GM18867 (cell line): ENCODE data around the gene TIMP3.

Source experiments
- ATAC-seq: cut with Tn5 transposase; IDR thresholded peaks from one replicate; pipeline ENCODE4 v1.9.1; 2021; ENCODE audit warnings: mild to moderate bottlenecking, moderate library complexity; ENCODE audit not compliant: unreplicated experiment

The TIMP3 gene

DNA sequence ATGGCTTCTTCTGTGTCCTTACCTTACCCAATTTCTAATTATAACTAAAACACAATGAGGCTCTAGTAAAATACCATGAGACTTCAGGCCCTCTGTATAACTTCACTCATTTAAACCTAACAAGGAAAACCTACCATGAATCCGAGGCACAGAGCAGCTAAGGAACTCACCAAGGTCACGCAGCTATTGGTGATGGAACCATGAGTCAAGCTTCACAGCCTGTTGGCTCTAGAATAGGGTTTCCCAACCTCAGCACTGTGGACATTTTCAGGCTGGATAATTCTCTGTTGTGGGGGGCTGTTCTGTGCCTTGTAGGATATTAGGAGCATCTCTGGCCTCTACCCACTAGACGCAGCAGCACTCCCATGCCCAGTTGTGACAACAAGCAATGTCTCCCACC, 75.7 kb downstream of the TIMP3 start:
- no peak for ATAC-seq

DNA sequence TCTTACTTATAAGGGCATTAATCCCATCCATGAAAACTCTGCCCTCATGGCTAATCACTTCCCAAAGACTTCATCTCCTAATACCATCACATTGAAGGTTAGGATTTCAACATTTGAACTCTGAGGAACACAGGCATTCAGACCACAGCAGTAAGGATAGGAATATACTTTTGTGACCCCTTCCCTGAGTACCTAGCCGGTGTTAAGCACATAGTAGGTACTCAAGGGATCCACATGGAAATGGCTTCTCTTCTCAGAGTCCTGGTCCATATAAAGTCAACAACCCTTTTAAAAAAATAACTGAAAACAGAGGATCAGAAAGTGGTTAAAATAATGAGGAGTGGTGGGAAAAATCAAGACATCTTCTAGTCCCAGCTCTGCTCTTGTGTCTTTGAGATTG, 78.0 kb downstream of the TIMP3 start:
- ATAC-seq, result no peak

DNA sequence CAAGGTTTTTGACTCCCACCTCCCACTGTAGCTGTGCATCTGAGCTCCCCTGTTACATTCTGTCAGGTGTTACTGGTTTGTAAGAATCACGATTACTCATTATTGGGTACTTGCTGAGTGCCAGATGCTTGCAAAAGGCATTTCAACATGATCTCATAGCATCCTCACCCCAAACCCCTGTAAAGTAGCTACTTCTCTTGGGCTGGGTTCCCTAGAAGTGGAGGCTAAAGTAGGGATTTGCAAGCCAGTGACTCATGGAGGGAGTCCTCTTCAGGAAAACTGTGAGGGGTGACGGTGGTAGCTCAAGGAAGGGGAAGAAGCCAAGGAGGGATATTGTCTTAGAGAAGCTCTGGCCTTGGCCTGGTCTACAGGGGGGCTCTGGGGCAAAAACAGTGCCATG, 78.6 kb downstream of the TIMP3 start:
- no peak for ATAC-seq

DNA sequence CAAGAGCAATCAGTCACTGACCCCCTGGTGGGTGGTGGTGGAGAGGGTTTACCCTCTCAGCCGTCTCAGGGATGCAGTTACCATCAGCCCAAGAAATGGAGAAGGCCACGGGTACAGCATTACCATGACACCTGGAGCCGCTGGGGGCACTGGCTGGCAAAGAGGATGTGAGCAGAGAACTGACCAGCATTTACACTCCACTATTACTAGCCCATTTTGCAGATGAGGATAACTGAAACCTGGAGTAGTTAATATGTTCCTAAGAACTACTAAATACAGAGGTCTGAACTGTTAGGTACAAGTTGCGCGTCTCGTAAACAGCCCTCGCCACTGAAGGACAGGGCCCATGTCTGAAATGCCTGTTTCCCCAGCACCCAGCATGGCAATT, 79.0 kb downstream of the TIMP3 start:
- ATAC-seq, result no peak

DNA sequence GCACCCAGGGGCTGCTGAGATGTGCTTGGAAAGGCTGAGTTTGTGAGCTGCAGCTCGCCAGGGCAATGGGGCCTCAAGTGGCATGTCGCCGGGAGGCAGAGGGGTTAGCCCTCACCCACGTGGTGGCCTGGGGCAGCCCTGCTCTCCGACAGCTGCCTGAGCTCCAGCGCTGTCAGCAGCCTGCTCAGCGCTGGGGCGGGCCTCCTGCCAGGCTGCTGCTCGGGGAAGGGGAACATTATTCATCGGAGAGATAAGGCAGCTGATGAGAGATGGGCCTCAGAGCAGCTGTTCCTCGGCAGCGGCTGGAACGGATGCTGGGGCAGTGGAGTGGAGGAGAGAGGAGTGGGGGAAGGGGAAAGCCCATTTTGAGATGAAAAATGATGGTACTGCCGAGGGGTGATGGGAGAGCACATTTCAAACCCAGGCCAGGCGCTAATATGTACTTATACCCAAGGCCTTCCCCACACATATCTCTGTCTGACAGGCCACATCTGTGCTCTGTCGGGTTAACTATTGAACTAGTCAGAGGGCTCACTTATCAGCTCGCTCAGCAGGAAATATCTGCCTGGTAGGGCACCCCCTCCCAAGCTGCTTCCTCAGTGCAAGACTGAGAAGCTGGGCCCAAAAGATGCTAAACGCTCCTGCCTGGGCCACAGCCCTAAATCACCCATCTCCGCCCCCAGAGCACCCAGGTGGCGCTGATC, 79.5 kb downstream of the TIMP3 start:
- ATAC-seq, result no peak

GRCh38 chr22:32882360-32882755, 80.9 kb downstream of the TIMP3 start:
- no peak for ATAC-seq

DNA sequence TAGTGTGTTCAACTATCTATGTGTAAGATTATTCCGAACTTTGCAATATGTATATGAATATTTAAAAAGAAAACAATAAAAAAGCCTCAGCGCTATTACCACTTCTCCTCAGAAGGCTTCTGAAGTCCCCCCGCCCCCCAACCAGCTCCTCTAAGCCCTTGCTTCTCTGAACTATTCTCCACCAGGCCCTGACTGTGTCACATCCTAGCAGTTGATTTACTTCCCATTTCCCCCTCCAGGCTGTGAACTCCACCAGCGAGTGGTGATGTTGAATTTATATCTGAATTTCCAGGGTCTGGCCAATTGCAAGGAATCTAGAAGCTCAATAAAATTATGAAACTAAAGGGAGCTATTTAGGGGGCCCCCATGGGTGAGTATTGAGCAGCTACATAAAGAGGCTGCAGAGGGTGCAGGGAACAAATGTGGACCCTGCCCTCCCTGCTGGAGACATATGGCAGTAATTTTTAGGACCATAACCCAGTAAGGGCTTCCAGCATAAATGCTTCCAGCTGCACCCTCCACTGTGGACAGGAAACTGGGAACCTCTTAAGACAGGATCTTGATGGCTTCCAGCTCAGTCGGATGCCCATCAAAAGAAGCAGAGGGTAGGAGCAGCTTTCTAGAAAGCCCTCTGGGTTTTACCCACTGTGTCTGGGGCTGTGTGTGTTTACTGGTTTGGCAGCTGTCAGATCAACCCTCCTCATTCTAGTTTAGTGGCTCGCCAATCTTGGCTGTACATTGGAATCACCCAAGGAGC, 81.4 kb downstream of the TIMP3 start:
- no peak for ATAC-seq

DNA sequence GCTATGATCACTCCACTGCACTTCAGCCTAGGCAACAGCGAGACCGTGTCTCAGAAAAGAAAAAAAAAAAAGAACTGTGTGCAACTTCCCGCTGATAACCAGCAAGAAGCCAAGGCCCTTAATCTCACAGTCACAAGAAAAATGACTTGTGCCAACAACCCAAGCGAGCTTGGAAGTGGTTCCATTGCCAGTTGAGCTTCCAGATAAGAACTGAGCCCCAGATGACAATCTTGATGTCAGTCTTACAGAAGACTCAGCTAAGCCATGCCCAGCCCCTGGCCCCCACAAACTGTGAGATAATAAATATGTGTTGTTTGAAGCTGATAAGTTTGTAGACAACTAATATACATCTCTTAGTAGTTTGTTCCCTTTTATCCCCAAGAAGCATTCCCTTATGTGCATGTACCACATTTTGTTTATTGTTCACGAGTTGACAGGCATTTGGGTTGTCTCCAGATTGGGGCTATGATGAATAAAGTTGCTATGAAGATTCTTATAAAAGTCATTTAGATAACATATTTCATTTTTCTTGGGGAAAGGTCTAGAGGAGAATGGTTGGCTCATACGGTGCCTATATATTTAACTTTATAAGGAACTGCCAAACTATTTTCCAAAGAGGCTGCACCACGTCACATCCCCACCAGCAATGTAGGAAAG, 85.9 kb downstream of the TIMP3 start:
- ATAC-seq, result no peak

- no peak for ATAC-seq
Measured at GRCh38 chr22:32888976-32889375, 87.5 kb downstream of the TIMP3 start.

DNA sequence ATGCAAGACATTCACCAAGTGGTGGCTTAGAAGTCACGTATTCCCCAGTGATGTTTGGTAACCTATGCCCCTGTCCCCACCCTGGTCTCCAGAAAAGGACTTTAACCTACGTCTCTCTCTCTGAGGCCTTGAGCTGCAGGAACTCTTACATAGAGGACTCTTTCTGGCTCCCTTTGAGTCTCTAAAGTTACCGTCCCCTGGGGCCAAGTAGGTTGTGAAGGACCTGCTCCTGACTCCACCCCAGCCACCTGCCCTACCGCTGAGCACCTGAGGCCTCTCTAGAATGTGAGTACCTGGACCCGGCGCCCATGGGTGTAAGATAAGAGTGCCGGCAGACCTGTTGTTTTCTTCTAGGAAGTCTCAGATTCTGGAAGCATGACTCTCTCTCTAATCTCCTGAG, 95.4 kb downstream of the TIMP3 start:
- no peak for ATAC-seq

DNA sequence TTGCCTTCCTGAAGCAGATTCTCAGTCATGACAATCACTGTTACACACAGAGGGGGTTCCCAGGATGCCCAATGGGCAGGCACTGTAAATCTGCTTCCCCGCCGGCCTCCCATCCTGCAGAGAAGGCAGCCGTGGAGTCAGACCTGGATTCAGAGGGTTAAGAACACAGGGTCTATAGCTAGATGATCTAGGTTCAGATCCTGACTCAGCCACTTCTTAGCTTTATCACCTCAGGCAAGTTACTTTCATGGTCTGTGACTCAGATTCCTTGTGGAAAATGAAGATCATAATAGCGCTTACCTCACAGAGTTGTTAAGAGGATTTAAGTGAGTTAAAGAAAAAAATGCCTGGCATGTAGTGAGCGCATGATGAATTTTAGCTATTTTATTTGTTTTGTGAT, 95.9 kb downstream of the TIMP3 start:
- ATAC-seq, result no peak

DNA sequence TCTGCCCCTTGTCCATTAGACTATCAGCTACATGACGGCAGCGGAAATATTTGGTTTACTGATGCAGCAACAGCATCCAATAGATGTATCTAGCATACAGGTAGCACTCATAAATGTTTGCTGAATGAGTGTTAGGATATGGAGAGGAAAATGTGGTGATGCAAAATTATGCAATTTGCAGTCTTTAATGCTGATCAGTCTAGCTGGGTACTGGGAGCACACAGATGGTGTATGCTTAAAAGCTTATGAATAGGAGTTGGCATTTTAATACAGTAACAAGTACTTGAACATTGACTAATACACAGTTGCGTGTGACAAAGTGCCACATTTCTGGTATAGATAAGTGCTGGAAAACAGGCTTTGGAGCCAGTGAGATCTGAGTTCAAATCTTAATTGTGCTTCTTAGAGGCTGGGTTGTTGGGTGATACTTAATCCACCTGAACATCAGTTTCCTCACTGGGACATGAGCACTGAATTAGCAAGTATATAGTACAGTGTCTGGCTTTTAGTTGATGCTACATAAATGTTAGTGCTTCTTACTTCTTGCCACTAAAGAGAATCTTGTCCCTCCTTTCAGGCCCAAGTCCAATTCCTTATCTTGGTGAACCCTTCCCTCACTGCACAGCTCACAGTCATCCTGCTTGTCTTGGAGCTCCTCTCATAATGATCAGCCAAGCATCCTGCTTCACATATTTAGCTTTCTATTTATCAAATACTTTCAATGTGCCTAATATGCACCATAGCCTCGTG, 99.6 kb downstream of the TIMP3 start:
- ATAC-seq, result no peak

DNA sequence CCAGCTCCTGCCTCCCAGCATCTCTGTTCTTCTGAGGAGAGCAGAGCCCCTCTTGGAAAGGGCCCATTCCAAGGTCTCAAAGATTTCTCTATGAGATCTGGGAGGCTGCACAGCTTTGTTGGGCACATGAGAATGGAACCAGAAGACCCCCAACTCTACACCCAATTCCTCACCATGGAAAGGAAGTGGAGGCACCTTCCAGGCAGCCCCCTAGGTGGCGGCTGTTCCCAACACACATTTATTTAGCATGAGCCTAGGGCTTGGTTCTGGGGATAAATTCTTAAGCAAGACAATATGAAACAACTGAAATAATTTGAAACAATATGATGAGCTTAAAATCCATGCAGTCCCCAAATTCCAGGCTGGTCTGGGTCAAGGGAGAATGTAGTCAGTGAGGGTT, 100.4 kb downstream of the TIMP3 start:
- no peak for ATAC-seq

DNA sequence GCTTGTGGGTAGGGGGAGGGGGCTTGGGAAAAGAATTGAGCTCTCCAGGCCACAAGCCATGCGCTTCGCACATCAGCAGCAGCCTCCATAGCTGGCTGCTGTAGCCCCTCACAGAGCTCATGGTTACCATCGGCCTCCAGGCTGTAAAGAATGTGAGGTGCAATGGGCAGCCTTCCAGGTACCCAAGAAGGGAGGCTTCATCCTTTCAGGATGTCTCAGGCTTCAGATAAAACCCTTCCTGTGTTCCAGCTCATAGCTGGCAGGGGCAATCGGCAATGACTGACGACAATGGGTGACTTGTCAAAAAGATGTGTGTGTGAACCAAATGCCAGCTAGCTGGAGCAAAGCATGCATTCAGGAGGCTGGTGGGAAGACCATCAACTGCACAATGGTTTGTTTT, 102.0 kb downstream of the TIMP3 start:
- no peak for ATAC-seq

GRCh38 chr22:32904044-32904443, 102.5 kb downstream of the TIMP3 start:
- no peak for ATAC-seq

DNA sequence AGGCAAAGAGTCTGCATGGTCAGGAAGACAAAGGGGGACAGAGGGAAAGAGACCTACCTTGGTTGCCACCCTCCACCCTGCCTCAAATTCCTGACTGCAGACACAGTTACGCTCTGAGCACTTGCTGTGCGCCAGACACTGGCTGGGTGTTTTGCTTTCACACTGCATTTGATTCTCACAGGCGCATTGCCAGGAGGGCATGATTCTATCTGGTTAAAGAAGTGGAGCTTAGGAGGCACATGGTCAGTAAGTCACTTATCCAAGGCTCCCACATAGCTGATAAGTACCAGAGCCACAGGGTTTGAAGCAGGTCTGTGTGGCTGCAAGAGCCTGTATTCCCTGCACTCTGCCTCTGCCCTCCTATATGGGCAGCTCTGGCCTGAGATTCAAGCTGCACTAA, 103.9 kb downstream of the TIMP3 start:
- ATAC-seq, result no peak

DNA sequence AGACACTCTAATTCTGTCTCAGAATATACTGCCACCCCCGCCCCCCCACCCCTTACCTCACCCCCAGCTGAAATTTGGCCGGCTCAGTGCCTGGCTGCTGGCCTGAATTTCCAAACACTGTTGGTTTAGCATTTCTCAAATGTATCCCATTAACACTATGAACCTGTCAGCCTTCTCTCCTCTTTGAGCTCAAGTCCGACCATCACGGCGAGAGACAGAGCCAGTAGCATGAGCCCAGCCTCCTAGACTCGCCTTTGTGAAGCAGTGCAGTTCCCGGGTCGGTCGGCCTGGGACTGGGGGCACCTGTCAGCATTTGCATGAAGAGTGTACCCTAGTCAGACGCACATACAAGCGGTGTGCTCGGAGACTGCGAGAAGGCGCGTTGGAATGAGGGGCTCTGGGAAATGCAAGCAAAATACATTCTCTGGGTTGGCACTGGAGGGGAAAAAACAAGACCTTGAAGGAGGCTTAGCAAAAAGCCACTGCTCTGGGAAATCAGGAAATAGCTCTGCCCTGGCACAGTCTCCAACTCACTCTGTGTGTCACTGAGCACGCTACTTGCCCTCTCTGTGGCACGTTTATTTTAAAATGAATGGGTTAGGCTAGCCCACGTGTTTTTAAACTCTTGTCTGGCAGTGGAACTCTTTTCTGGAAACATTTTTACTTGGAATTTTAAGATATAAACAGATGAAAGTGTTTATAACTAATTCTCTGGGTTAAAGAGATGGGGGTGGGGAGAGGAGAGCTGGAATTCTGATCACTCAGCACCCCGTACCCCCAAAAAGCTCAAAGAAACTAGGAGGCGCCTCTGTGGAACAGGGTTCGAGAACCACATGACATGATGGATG, 108.3 kb downstream of the TIMP3 start:
- ATAC-seq, result no peak

DNA sequence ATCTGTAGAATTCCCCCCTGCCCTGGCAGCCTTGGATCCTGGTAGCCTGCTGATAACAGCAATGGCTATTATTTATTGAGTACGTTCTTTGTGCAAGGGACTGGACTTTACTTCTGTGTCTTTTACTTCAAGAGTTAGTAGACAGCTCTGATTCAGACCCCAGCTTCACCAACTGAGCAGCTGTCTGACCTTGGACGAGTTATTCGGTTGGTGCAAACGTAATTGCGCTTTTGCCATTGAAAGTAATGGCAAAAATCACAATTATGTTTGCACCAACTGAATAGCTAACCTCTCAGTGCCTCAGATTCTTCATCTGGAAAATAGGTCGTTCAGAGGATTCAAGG, 108.9 kb downstream of the TIMP3 start:
- no peak for ATAC-seq

- no peak for ATAC-seq
Measured at GRCh38 chr22:32911503-32911902, 110.0 kb downstream of the TIMP3 start.
